Testis (tissue), 3 donors: ENCODE measurements around the gene PPP1R3E. TPM values are rescaled to one million over a fixed set of nuclear protein-coding genes. Genes with fewer than 3 reads are reported as not detected.

ENCODE experiments used
- DNase-seq: peaks from one replicate; pipeline ENCODE4 v3.0.0-alpha.2; 2019
- H3K27ac ChIP-seq, 2 donors: fragments of 200-600 bp; sonication (generic); one replicate each; pipeline ENCODE4 v1.5.1; 2019
- H3K27me3 ChIP-seq: fragments of 200-600 bp; sonication (generic); one replicate; pipeline ENCODE4 v1.5.1; 2019
- H3K36me3 ChIP-seq: fragments of 200-600 bp; sonication (generic); one replicate; pipeline ENCODE4 v1.5.1; 2017; ENCODE audit warnings: low read depth; ENCODE audit errors: missing control alignments
- H3K4me1 ChIP-seq: fragments of 200-600 bp; sonication (generic); one replicate; pipeline ENCODE4 v1.5.1; 2019
- H3K4me3 ChIP-seq, 2 donors: fragments of 200-600 bp; sonication (generic); one replicate each; pipeline ENCODE4 v1.5.1; 2017 to 2019
- H3K9me3 ChIP-seq: fragments of 200-600 bp; sonication (generic); one replicate; pipeline ENCODE4 v1.5.1; 2017
- POLR2A ChIP-seq: fragments of 450-650 bp; IDR thresholded peaks from one replicate; pipeline ENCODE4 v1.6.1; 2017; ENCODE audit warnings: antibody characterized with exemption, mild to moderate bottlenecking, moderate library complexity
- WGBS, 2 donors: methylation state at CpG; one replicate each; pipeline ENCODE4 v1.1.5; 2018; 5-methylcytosine and 5-hydroxymethylcytosine counted together
- intact Hi-C: fragments of 100-400 bp; cut with DNase I; formaldehyde crosslinking; loops from one replicate; pipeline ENCODE4 v1.15.1; 2023; ENCODE audit warnings: low total_unique reads
- polyA plus RNA-seq: library from polyadenylated mRNA; stranded (reverse); fragments of 350-450 nt; fragmentation: Illumina TruSeq; extraction: RNeasy Lipid Tissue Mini Kit (QIAGEN cat#74804); gene quantifications from one replicate; pipeline ENCODE4 v1.2.3, GENCODE V29; 2014; ENCODE audit warnings: low read depth, low replicate concordance; ENCODE audit not compliant: insufficient read depth
- total RNA-seq, 2 donors: library from RNA; depleted of rRNA; stranded (reverse); fragments of >200 nt; gene quantifications; one replicate each; pipeline ENCODE4 v1.2.3, GENCODE V29; 2016
- TF ChIP-seq, protein P1 (sequence below), 3 experiments: fragments of 450-650 bp in 2 of 3; fragments of 200-600 bp in 1 of 3; sonication (generic) in 1 of 3; IDR thresholded peaks; one replicate each; pipeline ENCODE4 v1.5.1; 2016 to 2019; ENCODE audit warnings: antibody characterized with exemption in 3 of 3, mild to moderate bottlenecking in 2 of 3, moderate library complexity in 1 of 3

PPP1R3E gene
- total and polyA plus RNA-seq, 3 donors from 2014 or later: 30.4 to 43.5 (median 39.2) TPM

DNA sequence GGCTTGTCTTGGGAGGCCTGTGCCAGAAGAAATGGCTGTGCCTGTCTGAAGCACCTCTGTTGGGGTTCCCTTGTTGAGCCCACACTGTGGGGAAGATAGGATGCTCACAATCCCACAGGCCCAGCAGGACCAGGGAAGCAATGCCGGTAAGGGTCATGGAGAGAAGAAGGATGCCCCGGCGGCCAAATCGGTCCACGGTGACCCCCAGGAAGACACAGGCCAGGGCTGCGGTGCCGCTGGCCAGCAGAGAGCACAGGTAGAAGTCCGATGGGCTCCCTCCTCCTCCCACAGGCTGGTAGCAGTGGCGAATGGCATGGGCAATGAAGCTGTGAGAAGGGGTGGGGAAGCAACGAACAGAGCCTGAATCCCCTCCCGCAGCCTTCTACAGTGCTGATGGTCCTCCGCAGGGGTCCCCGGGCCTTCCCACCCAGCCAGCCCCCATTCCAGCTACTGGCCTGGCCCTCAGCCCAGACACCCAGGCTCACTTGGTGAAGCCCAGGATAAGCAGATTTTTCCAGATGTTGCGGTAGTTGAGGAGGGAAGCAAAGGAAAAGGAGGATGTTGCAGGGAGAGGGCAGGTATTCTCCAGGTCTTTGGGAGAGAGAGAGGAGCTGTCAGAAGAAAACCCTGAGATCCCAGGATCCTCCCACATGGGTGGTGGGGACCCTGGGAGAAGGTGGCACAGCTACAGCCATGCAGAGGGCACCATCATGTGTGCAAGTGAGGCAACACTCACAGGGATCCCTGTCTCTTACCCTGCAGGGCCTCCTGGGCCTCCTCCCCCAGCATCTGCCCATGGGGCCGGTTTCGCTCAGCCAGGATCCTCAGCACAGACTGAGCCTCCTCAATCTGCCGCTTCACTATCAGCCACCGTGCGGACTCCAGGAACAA is 45.0 kb upstream of the PPP1R3E start:
- intact Hi-C loops: no loop called here
- WGBS, 2 donors: 92% methylated on average over 15 to 19 of the region's 19 CpGs
- no peak overlapping the region for H3K27ac ChIP-seq
- TF ChIP-seq, protein P1, sequence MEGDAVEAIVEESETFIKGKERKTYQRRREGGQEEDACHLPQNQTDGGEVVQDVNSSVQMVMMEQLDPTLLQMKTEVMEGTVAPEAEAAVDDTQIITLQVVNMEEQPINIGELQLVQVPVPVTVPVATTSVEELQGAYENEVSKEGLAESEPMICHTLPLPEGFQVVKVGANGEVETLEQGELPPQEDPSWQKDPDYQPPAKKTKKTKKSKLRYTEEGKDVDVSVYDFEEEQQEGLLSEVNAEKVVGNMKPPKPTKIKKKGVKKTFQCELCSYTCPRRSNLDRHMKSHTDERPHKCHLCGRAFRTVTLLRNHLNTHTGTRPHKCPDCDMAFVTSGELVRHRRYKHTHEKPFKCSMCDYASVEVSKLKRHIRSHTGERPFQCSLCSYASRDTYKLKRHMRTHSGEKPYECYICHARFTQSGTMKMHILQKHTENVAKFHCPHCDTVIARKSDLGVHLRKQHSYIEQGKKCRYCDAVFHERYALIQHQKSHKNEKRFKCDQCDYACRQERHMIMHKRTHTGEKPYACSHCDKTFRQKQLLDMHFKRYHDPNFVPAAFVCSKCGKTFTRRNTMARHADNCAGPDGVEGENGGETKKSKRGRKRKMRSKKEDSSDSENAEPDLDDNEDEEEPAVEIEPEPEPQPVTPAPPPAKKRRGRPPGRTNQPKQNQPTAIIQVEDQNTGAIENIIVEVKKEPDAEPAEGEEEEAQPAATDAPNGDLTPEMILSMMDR (IDR thresholded peaks at IDR 0.05): no peak
- no peak for TF ChIP-seq POLR2A
- no peaks in the 10 kb centered on the region for H3K36me3 ChIP-seq
- H3K27me3 ChIP-seq: no peaks in the 10 kb centered on the region
- no peak overlapping the region for H3K4me3 ChIP-seq
- H3K9me3 ChIP-seq: no peaks in the 10 kb centered on the region
- DNase-seq: no peak
- peaks cover 5% of the 10 kb centered on the region for H3K4me1 ChIP-seq

DNA sequence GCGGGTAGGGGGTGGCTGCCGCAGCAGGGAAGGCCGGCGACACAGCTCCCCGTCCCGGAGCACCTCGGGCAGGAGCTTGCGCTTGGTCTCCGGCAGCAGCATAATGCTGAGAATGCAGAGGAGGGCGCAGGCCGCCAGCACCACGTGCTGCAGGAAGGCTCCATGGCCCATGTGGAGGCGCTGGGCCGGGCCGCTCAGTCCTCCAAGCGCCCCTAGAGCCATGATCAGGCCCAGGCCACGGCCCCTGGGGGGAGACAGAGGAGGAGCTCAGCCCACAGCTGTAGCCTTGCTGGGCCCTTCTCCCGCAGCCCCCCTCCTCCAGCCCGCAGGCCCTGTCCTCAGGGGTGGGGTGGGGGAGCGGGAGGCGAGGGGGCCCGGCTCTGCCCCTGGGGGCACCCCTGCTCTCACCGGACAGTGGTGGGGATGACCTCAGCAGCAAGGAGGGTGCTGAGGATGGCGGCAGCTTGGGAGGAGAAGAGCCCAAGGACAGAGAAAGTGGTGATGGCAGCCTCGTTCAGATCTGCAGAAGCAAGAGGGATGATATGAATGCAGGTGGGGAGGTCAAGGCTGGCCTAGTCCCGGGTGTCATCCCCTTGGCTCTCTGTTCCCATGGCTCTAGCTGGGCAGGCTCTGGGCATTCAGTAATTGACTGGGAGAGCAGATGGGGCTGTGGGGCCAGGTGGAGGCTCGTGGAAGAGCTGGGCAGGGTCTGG is 44.2 kb upstream of the PPP1R3E start:
- no peak for DNase-seq
- intact Hi-C loops: no loop called here
- Histone ChIP-seq H3K27ac (no peak overlapping the region), H3K36me3 (no peaks in the 10 kb centered on the region), H3K4me1 (peaks cover 4% of the 10 kb centered on the region), H3K4me3 (no peak overlapping the region), H3K9me3 (no peaks in the 10 kb centered on the region), H3K27me3 (no peaks in the 10 kb centered on the region)
- 77 to 79% methylated on average over 11 to 25 of the region's 27 CpGs for WGBS, 2 donors
- TF ChIP-seq, protein P1 (IDR thresholded peaks at IDR 0.05): no peak
- TF ChIP-seq POLR2A: no peak

DNA sequence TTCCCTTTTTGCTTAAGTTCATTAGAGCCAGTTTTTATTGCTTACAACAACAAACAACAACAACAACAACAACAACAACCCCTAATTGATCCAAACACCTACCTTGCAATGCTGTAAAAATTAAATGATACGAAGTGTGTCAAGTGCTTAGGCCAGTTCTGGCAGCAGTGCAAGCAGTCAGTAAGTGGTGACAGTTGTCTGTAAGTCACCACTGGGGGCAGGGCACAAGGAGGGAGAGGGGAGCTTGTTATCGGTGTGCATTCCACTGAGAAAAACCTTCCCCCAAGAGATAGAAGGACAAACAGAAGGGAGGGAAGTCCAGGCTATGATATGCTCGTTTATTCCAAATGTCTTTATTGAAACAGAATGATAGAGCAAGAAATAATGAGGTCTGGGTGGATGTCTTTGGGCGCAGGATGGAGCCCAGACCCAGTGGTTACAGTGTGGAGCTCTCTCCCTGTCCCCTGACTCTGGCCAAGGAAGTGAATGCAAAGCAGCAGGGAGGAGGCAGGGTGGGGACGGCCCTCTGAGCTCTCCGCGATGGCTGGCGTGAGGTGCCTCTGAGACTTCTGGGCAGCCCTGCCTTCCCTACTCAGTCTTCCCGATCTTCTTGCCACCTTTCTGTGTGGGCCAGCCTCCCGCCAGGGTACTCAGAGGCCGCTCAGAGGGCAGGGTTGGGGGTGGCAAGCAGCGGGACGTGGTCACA is 43.5 kb upstream of the PPP1R3E start:
- TF ChIP-seq POLR2A: no peak
- TF ChIP-seq, protein P1 (IDR thresholded peaks at IDR 0.05): no peak

DNA sequence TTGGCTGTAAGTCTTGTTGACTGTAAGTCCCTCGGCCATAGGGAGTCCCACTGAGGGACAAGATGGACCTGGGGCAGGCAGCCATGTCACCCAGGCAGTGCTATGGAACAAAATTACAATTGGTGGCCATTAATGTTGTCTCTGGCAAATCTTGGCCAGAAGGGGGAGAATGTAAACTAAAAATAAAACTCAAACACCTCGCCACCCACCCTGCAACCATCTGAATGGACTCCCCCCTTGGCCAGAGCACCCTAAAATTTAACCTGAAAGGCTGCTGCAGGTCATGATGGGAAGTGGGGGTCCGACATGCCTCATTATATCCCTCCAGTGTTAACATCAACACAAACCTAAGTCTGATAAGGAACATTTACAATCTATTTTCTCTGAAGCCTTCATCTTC is 41.8 kb upstream of the PPP1R3E start:
- H3K27me3 ChIP-seq: no peaks in the 10 kb centered on the region
- no peaks in the 10 kb centered on the region for H3K9me3 ChIP-seq
- no peaks in the 10 kb centered on the region for H3K4me1 ChIP-seq
- WGBS, 2 donors: 69 to 73% methylated on average over 3 of the region's 3 CpGs
- no peak for DNase-seq
- no peak overlapping the region for H3K27ac ChIP-seq
- H3K36me3 ChIP-seq: no peaks in the 10 kb centered on the region
- no peak overlapping the region for H3K4me3 ChIP-seq
- no peak for TF ChIP-seq POLR2A
- TF ChIP-seq, protein P1 (IDR thresholded peaks at IDR 0.05): no peak
- intact Hi-C loops: no loop called here

More for the DNA sequence above, 43.5 kb upstream of the PPP1R3E start:
- H3K27me3 ChIP-seq: no peaks in the 10 kb centered on the region
- intact Hi-C loops: no loop called here
- no peak overlapping the region for H3K27ac ChIP-seq
- H3K36me3 ChIP-seq: no peaks in the 10 kb centered on the region
- H3K4me1 ChIP-seq: no peaks in the 10 kb centered on the region
- WGBS, 2 donors: 72 to 83% methylated on average over 10 to 13 of the region's 13 CpGs
- no peak overlapping the region for H3K4me3 ChIP-seq
- H3K9me3 ChIP-seq: no peaks in the 10 kb centered on the region
- no peak for DNase-seq
